Heart left ventricle (tissue), 13 donors: ENCODE results near the gene CFLAR.

Source experiments
- POLR2A ChIP-seq, 2 donors: fragments of 450-650 bp; IDR thresholded peaks; one replicate each; pipeline ENCODE4 v1.6.1; 2017; ENCODE audit warnings: antibody characterized with exemption in 2 of 2, mild to moderate bottlenecking in 2 of 2, moderate library complexity in 2 of 2
- TF ChIP-seq, protein P1 (sequence below), 12 donors: fragments of 200-600 bp; sonication (generic) in 4 of 12; IDR thresholded peaks; one replicate each; pipeline versions ENCODE4 v1.5.0 to v1.8.0; 2018 to 2022; ENCODE audit warnings: antibody characterized with exemption in 12 of 12, mild to moderate bottlenecking in 5 of 12
- donor health status: ischemic (EF 13 %, LVEDD 7.1; RV severe dilation, severe dysfunction).
- donor health status: DM: no; HTN: yes; CAD: no.
- donor health status: DM: no; HTN: no; CAD: no.
- donor health status: ischemic (EF 25% LVEDD 6.9; RV normal size, moderate dysfunction).
- donor health status: ischemic (EF 25% LVEDD 5.7; RV mildly dilated, moderate dysfunction).
- donor health status: ischemic (EF 35%, LVEDD 5.7; RV mildly dilated, moderate dysfunction).
- donor health status: nonischemic (EF 11% LVEDD 7.7; RV severe dilation, severe dysfunction).
- donor health status: DM: yes; HTN: yes; CAD: no.
- donor health status: PGD.
- donor health status: ischemic (EF 29% LVEDD 5.4; RV normal size, mild dysfunction).
- donor health status: nonischemic (EF 23%, LVEDD 6.1; RV moderate dilation, normal function).

DNA sequence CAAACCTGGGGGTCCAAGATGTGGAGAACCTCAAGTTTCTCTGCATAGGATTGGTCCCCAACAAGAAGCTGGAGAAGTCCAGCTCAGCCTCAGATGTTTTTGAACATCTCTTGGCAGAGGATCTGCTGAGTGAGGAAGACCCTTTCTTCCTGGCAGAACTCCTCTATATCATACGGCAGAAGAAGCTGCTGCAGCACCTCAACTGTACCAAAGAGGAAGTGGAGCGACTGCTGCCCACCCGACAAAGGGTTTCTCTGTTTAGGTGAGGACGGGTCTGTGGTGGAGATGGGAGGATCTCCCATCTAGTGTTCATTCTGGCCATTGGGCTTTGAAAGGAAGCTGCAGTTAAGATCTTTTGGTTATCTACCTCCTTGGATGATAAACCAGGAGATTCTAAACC, 69.9 kb downstream of the CFLAR start:
- TF ChIP-seq, protein P1, sequence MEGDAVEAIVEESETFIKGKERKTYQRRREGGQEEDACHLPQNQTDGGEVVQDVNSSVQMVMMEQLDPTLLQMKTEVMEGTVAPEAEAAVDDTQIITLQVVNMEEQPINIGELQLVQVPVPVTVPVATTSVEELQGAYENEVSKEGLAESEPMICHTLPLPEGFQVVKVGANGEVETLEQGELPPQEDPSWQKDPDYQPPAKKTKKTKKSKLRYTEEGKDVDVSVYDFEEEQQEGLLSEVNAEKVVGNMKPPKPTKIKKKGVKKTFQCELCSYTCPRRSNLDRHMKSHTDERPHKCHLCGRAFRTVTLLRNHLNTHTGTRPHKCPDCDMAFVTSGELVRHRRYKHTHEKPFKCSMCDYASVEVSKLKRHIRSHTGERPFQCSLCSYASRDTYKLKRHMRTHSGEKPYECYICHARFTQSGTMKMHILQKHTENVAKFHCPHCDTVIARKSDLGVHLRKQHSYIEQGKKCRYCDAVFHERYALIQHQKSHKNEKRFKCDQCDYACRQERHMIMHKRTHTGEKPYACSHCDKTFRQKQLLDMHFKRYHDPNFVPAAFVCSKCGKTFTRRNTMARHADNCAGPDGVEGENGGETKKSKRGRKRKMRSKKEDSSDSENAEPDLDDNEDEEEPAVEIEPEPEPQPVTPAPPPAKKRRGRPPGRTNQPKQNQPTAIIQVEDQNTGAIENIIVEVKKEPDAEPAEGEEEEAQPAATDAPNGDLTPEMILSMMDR (IDR thresholded peaks at IDR 0.05): no peak
- no peak for TF ChIP-seq POLR2A (IDR thresholded peaks at IDR 0.05)
